Testis (tissue), 3 donors: ENCODE measurements around the gene ANKRD40CL. TPM values are rescaled to one million over a fixed set of nuclear protein-coding genes. Genes with fewer than 3 reads are reported as not detected.

Experiments used
- DNase-seq: peaks from one replicate; pipeline ENCODE4 v3.0.0-alpha.2; 2019
- H3K27ac ChIP-seq, 2 donors: fragments of 200-600 bp; sonication (generic); one replicate each; pipeline ENCODE4 v1.5.1; 2019
- H3K27me3 ChIP-seq: fragments of 200-600 bp; sonication (generic); one replicate; pipeline ENCODE4 v1.5.1; 2019
- H3K36me3 ChIP-seq: fragments of 200-600 bp; sonication (generic); one replicate; pipeline ENCODE4 v1.5.1; 2017; ENCODE audit warnings: low read depth; ENCODE audit errors: missing control alignments
- H3K4me1 ChIP-seq: fragments of 200-600 bp; sonication (generic); one replicate; pipeline ENCODE4 v1.5.1; 2019
- H3K4me3 ChIP-seq, 2 donors: fragments of 200-600 bp; sonication (generic); one replicate each; pipeline ENCODE4 v1.5.1; 2017 to 2019
- H3K9me3 ChIP-seq: fragments of 200-600 bp; sonication (generic); one replicate; pipeline ENCODE4 v1.5.1; 2017
- POLR2A ChIP-seq: fragments of 450-650 bp; IDR thresholded peaks from one replicate; pipeline ENCODE4 v1.6.1; 2017; ENCODE audit warnings: antibody characterized with exemption, mild to moderate bottlenecking, moderate library complexity
- WGBS, 2 donors: methylation state at CpG; one replicate each; pipeline ENCODE4 v1.1.5; 2018; 5-methylcytosine and 5-hydroxymethylcytosine counted together
- intact Hi-C: fragments of 100-400 bp; cut with DNase I; formaldehyde crosslinking; loops from one replicate; pipeline ENCODE4 v1.15.1; 2023; ENCODE audit warnings: low total_unique reads
- polyA plus RNA-seq: library from polyadenylated mRNA; stranded (reverse); fragments of 350-450 nt; fragmentation: Illumina TruSeq; extraction: RNeasy Lipid Tissue Mini Kit (QIAGEN cat#74804); gene quantifications from one replicate; pipeline ENCODE4 v1.2.3, GENCODE V29; 2014; ENCODE audit warnings: low read depth, low replicate concordance; ENCODE audit not compliant: insufficient read depth
- total RNA-seq, 2 donors: library from RNA; depleted of rRNA; stranded (reverse); fragments of >200 nt; gene quantifications; one replicate each; pipeline ENCODE4 v1.2.3, GENCODE V29; 2016
- TF ChIP-seq, protein P1 (sequence below), 3 experiments: fragments of 450-650 bp in 2 of 3; fragments of 200-600 bp in 1 of 3; sonication (generic) in 1 of 3; IDR thresholded peaks; one replicate each; pipeline ENCODE4 v1.5.1; 2016 to 2019; ENCODE audit warnings: antibody characterized with exemption in 3 of 3, mild to moderate bottlenecking in 2 of 3, moderate library complexity in 1 of 3

ANKRD40CL gene
- total and polyA plus RNA-seq, 3 donors from 2014 or later, result not detected

DNA sequence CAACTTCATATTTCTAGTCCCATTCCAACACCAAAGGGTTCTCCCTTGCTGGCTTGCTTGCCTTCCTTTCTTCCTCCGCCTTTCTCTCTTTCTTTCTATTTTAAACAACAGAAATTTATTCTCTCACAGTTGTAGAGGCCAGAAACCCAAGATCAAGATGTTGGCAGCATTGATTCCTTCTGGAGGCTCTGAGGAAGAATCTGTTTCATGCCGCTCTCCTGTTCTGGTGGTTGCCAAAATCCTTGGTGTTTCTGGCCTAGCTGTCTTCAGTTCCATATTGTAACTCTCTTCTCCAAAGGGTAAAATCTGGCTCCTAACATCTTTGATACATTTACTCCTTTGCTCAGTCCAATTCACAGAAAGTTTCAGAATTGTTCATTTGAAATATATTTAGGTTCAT is 3.0 kb upstream of the ANKRD40CL start:
- H3K27ac ChIP-seq, result no peak overlapping the region
- no peak for DNase-seq
- H3K36me3 ChIP-seq, result no peaks in the 10 kb centered on the region
- H3K4me3 ChIP-seq, result no peak overlapping the region
- TF ChIP-seq, protein P1, sequence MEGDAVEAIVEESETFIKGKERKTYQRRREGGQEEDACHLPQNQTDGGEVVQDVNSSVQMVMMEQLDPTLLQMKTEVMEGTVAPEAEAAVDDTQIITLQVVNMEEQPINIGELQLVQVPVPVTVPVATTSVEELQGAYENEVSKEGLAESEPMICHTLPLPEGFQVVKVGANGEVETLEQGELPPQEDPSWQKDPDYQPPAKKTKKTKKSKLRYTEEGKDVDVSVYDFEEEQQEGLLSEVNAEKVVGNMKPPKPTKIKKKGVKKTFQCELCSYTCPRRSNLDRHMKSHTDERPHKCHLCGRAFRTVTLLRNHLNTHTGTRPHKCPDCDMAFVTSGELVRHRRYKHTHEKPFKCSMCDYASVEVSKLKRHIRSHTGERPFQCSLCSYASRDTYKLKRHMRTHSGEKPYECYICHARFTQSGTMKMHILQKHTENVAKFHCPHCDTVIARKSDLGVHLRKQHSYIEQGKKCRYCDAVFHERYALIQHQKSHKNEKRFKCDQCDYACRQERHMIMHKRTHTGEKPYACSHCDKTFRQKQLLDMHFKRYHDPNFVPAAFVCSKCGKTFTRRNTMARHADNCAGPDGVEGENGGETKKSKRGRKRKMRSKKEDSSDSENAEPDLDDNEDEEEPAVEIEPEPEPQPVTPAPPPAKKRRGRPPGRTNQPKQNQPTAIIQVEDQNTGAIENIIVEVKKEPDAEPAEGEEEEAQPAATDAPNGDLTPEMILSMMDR (IDR thresholded peaks at IDR 0.05), result no peak
- no peak for TF ChIP-seq POLR2A
- no peaks in the 10 kb centered on the region for H3K27me3 ChIP-seq
- H3K4me1 ChIP-seq, result no peaks in the 10 kb centered on the region
- no peaks in the 10 kb centered on the region for H3K9me3 ChIP-seq
- WGBS, 2 donors, result 88 to 90% methylated on average over 2 of the region's 2 CpGs
- intact Hi-C loops, result no loop called here

DNA sequence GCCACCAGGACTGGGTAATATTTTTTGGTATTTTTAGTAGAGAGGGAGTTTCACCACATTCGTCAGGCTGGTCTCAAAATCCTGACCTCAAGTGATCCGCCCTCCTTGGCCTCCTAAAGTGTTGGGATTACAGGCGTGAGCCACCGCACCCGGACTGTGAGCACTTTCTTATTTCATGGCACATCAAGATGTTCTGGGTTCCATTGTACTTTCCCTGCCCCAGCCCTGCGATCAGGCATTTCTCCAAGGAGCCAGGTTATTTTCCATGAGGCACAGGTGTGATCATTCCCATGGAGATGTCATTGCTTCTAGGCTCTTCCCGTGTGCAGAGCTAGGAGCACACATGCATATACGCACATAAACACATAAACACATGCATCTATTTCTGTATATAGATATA is 2.6 kb upstream of the ANKRD40CL start:
- intact Hi-C loops, result no loop called here
- no peak overlapping the region for H3K4me3 ChIP-seq
- no peaks in the 10 kb centered on the region for H3K4me1 ChIP-seq
- 94 to 96% methylated on average over 8 of the region's 8 CpGs for WGBS, 2 donors
- no peaks in the 10 kb centered on the region for H3K9me3 ChIP-seq
- DNase-seq, result no peak
- no peaks in the 10 kb centered on the region for H3K36me3 ChIP-seq
- TF ChIP-seq, protein P1 (IDR thresholded peaks at IDR 0.05), result no peak
- TF ChIP-seq POLR2A, result no peak
- no peak overlapping the region for H3K27ac ChIP-seq
- H3K27me3 ChIP-seq, result no peaks in the 10 kb centered on the region

DNA sequence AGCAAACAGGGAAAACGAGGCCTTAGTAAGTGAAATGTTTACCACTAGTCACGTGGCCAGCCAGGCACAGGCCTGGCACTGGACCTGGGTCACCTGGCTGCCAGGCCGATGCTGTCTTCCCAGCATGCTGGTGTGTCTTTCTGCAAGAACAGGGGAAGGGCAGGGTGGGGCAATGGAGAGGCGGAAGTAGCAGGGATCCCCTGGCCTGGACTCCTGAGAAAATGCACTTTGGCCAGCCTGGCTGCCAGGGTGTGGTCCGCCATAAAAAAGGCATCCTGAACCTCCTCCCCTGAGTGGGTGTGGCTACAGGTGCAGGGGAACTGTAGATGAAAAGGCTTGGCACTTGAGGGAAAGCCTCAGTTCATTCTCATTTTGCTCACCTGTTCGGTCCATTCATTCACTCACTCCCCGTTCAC is 1.0 kb upstream of the ANKRD40CL start:
- H3K36me3 ChIP-seq, result no peaks in the 10 kb centered on the region
- no peak for DNase-seq
- 75 to 91% methylated on average over 6 to 7 of the region's 7 CpGs for WGBS, 2 donors
- intact Hi-C loops, result no loop called here
- TF ChIP-seq, protein P1 (IDR thresholded peaks at IDR 0.05), result no peak
- TF ChIP-seq POLR2A, result no peak
- H3K9me3 ChIP-seq, result no peaks in the 10 kb centered on the region
- H3K27ac ChIP-seq, result no peak overlapping the region
- no peaks in the 10 kb centered on the region for H3K27me3 ChIP-seq
- H3K4me3 ChIP-seq, result no peak overlapping the region
- no peaks in the 10 kb centered on the region for H3K4me1 ChIP-seq

DNA sequence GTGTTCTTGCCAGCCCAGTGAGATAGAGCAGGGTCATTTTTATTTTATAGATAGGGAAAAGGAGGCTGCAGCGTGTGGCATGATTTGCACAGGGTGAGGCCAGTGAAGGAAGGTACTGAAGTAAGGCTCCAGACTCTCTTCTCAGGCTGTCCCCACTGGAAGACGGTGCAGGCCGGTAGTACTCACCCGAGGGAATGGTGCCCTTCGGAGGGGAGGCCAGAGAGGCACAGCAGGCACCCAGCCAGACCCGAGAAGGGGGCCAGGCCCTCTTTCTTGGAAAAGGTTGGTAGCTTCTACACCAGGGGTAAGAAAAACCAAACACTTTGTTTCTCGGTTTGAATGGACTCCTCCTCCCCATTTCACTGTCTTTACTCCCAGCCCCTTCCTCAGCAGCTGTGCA is 288 bp downstream of the ANKRD40CL start:
- no peaks in the 10 kb centered on the region for H3K36me3 ChIP-seq
- intact Hi-C loops, result no loop called here
- no peaks in the 10 kb centered on the region for H3K4me1 ChIP-seq
- H3K27me3 ChIP-seq, result no peaks in the 10 kb centered on the region
- H3K27ac ChIP-seq, result no peak overlapping the region
- TF ChIP-seq, protein P1 (IDR thresholded peaks at IDR 0.05), result no peak
- no peak for TF ChIP-seq POLR2A
- H3K4me3 ChIP-seq, result no peak overlapping the region
- no peak for DNase-seq
- H3K9me3 ChIP-seq, result no peaks in the 10 kb centered on the region
- 81 to 86% methylated on average over 7 of the region's 7 CpGs for WGBS, 2 donors

DNA sequence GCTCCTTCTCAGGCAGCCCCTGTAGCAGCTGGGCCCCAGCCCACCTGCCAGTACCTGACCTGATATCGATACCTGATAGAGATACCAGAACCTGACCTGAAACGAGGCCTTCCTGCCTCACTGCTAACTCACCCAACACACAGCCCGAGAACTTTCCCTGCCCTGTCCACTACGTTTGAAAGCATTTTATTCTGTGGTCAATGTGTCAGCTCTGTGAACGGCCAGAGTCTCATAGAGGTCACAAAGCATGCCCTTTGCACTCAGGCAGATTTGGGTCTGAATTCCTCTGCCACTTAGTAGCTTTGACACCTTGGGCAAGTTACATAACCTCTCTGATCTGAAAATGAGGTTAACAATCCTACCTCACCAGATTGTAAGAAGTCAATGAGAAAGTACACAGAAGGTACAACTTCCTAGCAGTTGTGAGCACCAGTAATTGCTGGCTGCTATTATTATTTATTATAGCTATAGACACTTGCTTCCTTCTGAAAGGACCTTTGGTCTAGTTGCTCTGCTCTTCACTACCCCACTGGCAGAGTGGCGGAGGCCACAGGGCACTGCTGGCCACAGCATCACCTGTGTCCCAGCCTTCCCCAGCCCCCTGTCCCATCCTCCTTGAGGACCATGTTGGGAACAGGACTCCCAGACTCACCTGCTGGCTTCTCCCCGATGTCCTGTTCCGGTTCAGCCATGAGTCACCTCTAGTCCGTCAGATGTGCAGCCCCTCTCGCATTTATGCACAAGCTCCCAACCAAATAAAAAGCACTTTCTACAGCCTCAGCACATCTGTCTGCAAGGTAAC is 895 bp downstream of the ANKRD40CL start:
- H3K27me3 ChIP-seq, result no peaks in the 10 kb centered on the region
- H3K27ac ChIP-seq, result no peak overlapping the region
- H3K9me3 ChIP-seq, result no peaks in the 10 kb centered on the region
- intact Hi-C loops, result no loop called here
- H3K4me1 ChIP-seq, result no peaks in the 10 kb centered on the region
- WGBS, 2 donors, result 88 to 95% methylated on average over 10 of the region's 10 CpGs
- no peak for TF ChIP-seq POLR2A
- TF ChIP-seq, protein P1 (IDR thresholded peaks at IDR 0.05), result no peak
- DNase-seq, result no peak
- no peaks in the 10 kb centered on the region for H3K36me3 ChIP-seq
- H3K4me3 ChIP-seq, result no peak overlapping the region
